Fibroblast of lung (primary cell): Measurements from ENCODE around the gene TARP.

ENCODE experiments used
- CTCF ChIP-seq, 2 donors: IDR thresholded peaks in 1 of 2; conservative IDR thresholded peaks in 1 of 2; 1 replicate in 1 of 2; 2 replicates in 1 of 2; pipeline ENCODE4 v1.5.1; 2011 to 2012; ENCODE audit warnings: low read length in 2 of 2, control low read depth in 1 of 2, inconsistent platforms in 1 of 2, low read depth in 1 of 2, mild to moderate bottlenecking in 1 of 2
- EZH2 ChIP-seq: IDR thresholded peaks from 2 replicates; pipeline ENCODE4 v1.5.1; 2012; ENCODE audit warnings: low read length, control low read depth, mild to moderate bottlenecking; ENCODE audit errors: missing control alignments

- TF ChIP-seq CTCF (conservative IDR thresholded peaks at IDR 0.05 in 1 of 2, IDR thresholded peaks at IDR 0.05 in 1 of 2; ENCODE audit: low read depth in 1 of 2, low read length in 2 of 2) (no peak), EZH2 (no peak)
These were observed 2.9 kb upstream of the TARP start for GRCh38 chr7:38276096-38276877.
